ENCODE data around the gene PRKG1. TPM values are rescaled to one million over a fixed set of nuclear protein-coding genes. Genes with fewer than 3 reads are reported as not detected.

The PRKG1 gene
- total and polyA plus RNA-seq, 2 of the 4 experiments (the other 2 are of a cell fraction): 3.5 to 18.3 TPM

- no peak for DNase-seq
- no peak overlapping the region for H2AK5ac ChIP-seq (ENCODE audit: low read depth, low read length)
- ATAC-seq (ENCODE audit: low read depth): no peak
- H3K27ac ChIP-seq (ENCODE audit: insufficient read depth, low read length): no peak overlapping the region
- H3K27me3 ChIP-seq (ENCODE audit: control insufficient read depth, insufficient read depth, low read length): no peaks in the 10 kb centered on the region
- H3K18ac ChIP-seq (ENCODE audit: low read depth, low read length): no peak overlapping the region
- no TSS peak for BruUV-seq (replicated peaks)
- H4K91ac ChIP-seq (ENCODE audit: insufficient read depth, low read depth, low read length): no peak overlapping the region
- no peak overlapping the region for H3K14ac ChIP-seq (replicated peaks; ENCODE audit: low read depth, low read length)
- no peaks in the 10 kb centered on the region for H4K20me1 ChIP-seq (ENCODE audit: insufficient read depth, low read length)
- POLR2A ChIA-PET (ENCODE audit: unreplicated experiment): no interaction called here
- no peaks in the 10 kb centered on the region for H3K36me3 ChIP-seq (ENCODE audit: control insufficient read depth, insufficient read depth, low read length)
- no peaks in the 10 kb centered on the region for H3K4me1 ChIP-seq (ENCODE audit: control insufficient read depth, insufficient read depth, low read length)
- no peaks in the 10 kb centered on the region for H3K9me3 ChIP-seq (ENCODE audit: control insufficient read depth, insufficient read depth, low read length)
- CTCF ChIA-PET: interaction anchor here (1.0 to 1.3 kb wide), 3 partner anchors 8 to 15 kb away, joined by 3 to 7 read pairs (median 4); no protein-coding TSS in a partner anchor
- H3K9me1 ChIP-seq (ENCODE audit: insufficient read depth, low read length): no peaks in the 10 kb centered on the region
- no peak overlapping the region for H2BK15ac ChIP-seq (ENCODE audit: low read depth, low read length)
- no CpG with 5 or more reads among the region's 1 CpG for WGBS, 2 experiments (ENCODE audit: extremely low coverage in 2 of 2, insufficient read length in 1 of 2)
- H2BK20ac ChIP-seq (ENCODE audit: low read depth, low read length): no peak overlapping the region
- in situ Hi-C loops (cut with MboI; ENCODE audit: low sequenced_read_pairs): no loop called here
- no peaks in the 10 kb centered on the region for H3K79me1 ChIP-seq (ENCODE audit: low read depth in 1 of 2, low read length in 2 of 2)
- H4K8ac ChIP-seq (ENCODE audit: low read depth in 2 of 2, low read length in 2 of 2): no peak overlapping the region
- no peak overlapping the region for H4K5ac ChIP-seq (ENCODE audit: low read depth, low read length)
- no peak overlapping the region for H3K4me3 ChIP-seq (ENCODE audit: insufficient read depth, low read depth, low read length)
- no peak overlapping the region for H3K4me2 ChIP-seq (ENCODE audit: low read depth, low read length)
- no peak overlapping the region for H2BK5ac ChIP-seq (ENCODE audit: low read depth, low read length, poor library complexity, severe bottlenecking)
- TF ChIP-seq, protein P1, sequence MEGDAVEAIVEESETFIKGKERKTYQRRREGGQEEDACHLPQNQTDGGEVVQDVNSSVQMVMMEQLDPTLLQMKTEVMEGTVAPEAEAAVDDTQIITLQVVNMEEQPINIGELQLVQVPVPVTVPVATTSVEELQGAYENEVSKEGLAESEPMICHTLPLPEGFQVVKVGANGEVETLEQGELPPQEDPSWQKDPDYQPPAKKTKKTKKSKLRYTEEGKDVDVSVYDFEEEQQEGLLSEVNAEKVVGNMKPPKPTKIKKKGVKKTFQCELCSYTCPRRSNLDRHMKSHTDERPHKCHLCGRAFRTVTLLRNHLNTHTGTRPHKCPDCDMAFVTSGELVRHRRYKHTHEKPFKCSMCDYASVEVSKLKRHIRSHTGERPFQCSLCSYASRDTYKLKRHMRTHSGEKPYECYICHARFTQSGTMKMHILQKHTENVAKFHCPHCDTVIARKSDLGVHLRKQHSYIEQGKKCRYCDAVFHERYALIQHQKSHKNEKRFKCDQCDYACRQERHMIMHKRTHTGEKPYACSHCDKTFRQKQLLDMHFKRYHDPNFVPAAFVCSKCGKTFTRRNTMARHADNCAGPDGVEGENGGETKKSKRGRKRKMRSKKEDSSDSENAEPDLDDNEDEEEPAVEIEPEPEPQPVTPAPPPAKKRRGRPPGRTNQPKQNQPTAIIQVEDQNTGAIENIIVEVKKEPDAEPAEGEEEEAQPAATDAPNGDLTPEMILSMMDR (conservative IDR thresholded peaks at IDR 0.05; ENCODE audit: low read depth, low read length): no peak
- no peak for TF ChIP-seq RAD21 (IDR thresholded peaks at IDR 0.05; ENCODE audit: low read length)
- H2AK9ac ChIP-seq (replicated peaks; ENCODE audit: low read depth, low read length, poor library complexity): no peak overlapping the region
- H2BK120ac ChIP-seq (ENCODE audit: low read depth, low read length): no peak overlapping the region
- H3K4ac ChIP-seq (ENCODE audit: low read depth, low read length): no peak overlapping the region
- dilution Hi-C loops (cut with HindIII; ENCODE audit: low sequenced_read_pairs, unreplicated experiment): no loop called here
- H3K23ac ChIP-seq (ENCODE audit: low read depth, low read length): no peak overlapping the region
- H3K9ac ChIP-seq (ENCODE audit: low read depth, low read length): no peak overlapping the region
- H3K56ac ChIP-seq (ENCODE audit: extremely low read depth, insufficient read depth, low read length): no peak overlapping the region
- intact Hi-C loops (cut with micrococcal nuclease): no loop called here
- H2AFZ ChIP-seq (replicated peaks; ENCODE audit: low read length, poor library complexity): no peak overlapping the region
Measured at GRCh38 chr10:51993475-51993874, 919.2 kb downstream of the PRKG1 start.
